Liver (tissue), 3 donors: Measurements from ENCODE around the gene BORCS8.

Experiments
- CTCF ChIP-seq: fragments of 150-350 bp; IDR thresholded peaks from 2 replicates; pipeline ENCODE4 v1.5.1; 2017; ENCODE audit warnings: improper control_type of control experiment, low read depth, low read length; ENCODE audit not compliant: missing input control
- GABPA ChIP-seq, 2 donors: IDR thresholded peaks in 1 of 2; conservative IDR thresholded peaks in 1 of 2; 2 replicates each; pipeline ENCODE4 v1.6.1; 2016; ENCODE audit warnings: antibody characterized with exemption in 2 of 2, mild to moderate bottlenecking in 1 of 2, moderate library complexity in 1 of 2
- YY1 ChIP-seq: IDR thresholded peaks from 2 replicates; pipeline ENCODE4 v1.6.1; 2016; ENCODE audit warnings: antibody characterized with exemption, mild to moderate bottlenecking
- donor health status: healthy.
- donor health status: healthy.

DNA sequence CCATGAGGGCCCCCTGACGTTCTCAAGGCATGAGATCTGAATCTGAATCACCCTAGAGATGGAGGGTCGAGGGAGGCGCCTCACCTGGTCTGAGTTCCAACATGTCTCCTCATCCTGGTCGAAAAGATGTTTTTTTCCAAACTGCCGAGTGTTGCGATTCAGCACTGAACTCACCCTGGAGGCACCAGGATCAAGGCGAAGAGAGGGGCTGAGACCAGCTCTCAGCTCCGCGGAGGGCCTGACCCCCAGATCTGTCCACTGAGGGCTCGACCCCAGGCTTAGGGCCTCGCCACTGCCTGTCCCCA, 10.7 kb upstream of the BORCS8 start:
- TF ChIP-seq YY1 (no peak), CTCF (no peak), GABPA (IDR thresholded peaks at IDR 0.05 in 1 of 2, conservative IDR thresholded peaks at IDR 0.05 in 1 of 2) (no peak)
